PC-9 (cell line): ENCODE measurements around the gene RNF111.

Experiments
- CTCF ChIP-seq: fragments of 200-600 bp; sonication (generic); conservative IDR thresholded peaks from 2 replicates; pipeline ENCODE4 v1.6.1; 2017; ENCODE audit warnings: mixed run types, antibody characterized with exemption, mild to moderate bottlenecking, moderate library complexity
- EZH2 ChIP-seq: fragments of 200-600 bp; sonication (generic); IDR thresholded peaks from 2 replicates; pipeline ENCODE4 v1.8.0; 2017; ENCODE audit warnings: antibody characterized with exemption, low read depth

- no peak for TF ChIP-seq CTCF
- no peak for TF ChIP-seq EZH2
Observed at GRCh38 chr15:59039225-59039624, 51.8 kb downstream of the RNF111 start.
